ENCODE measurements around the gene C8B.

Gene C8B

DNA sequence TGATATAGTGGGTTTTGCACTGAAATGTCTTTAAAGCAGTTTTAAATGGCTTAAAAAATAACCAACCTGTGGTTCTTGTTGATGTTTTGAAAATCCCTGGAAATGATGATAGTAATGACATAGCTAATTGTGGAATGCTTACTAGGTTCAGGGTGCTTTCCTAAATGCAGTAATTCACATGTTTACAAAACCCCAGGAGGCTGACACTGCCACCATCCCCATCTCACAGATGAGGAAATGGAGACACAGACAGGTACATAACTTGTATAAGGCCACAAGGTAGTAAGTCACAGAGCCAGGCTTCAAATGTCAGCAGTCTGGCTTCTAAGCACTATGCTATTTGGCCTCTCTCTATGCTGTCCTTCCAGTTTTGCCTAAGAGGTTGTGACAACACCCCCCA, 40.6 kb downstream of the C8B start:
- H3K4me3 ChIP-seq (replicated peaks; ENCODE audit: insufficient read depth, low read length): no peak overlapping the region
- H3K27ac ChIP-seq (replicated peaks): no peak overlapping the region
- no peaks in the 10 kb centered on the region for H3K27me3 ChIP-seq (ENCODE audit: insufficient read depth, poor library complexity, severe bottlenecking)
- DNase-seq (ENCODE audit: low read depth in 1 of 2, low spot score in 1 of 2): no peak
- TF ChIP-seq, protein P1, sequence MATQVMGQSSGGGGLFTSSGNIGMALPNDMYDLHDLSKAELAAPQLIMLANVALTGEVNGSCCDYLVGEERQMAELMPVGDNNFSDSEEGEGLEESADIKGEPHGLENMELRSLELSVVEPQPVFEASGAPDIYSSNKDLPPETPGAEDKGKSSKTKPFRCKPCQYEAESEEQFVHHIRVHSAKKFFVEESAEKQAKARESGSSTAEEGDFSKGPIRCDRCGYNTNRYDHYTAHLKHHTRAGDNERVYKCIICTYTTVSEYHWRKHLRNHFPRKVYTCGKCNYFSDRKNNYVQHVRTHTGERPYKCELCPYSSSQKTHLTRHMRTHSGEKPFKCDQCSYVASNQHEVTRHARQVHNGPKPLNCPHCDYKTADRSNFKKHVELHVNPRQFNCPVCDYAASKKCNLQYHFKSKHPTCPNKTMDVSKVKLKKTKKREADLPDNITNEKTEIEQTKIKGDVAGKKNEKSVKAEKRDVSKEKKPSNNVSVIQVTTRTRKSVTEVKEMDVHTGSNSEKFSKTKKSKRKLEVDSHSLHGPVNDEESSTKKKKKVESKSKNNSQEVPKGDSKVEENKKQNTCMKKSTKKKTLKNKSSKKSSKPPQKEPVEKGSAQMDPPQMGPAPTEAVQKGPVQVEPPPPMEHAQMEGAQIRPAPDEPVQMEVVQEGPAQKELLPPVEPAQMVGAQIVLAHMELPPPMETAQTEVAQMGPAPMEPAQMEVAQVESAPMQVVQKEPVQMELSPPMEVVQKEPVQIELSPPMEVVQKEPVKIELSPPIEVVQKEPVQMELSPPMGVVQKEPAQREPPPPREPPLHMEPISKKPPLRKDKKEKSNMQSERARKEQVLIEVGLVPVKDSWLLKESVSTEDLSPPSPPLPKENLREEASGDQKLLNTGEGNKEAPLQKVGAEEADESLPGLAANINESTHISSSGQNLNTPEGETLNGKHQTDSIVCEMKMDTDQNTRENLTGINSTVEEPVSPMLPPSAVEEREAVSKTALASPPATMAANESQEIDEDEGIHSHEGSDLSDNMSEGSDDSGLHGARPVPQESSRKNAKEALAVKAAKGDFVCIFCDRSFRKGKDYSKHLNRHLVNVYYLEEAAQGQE (IDR thresholded peaks at IDR 0.05; ENCODE audit: insufficient replicate concordance, low read depth): no peak
- TF ChIP-seq SPI1 (IDR thresholded peaks at IDR 0.05; ENCODE audit: borderline replicate concordance, low read depth) (no peak), POLR2AphosphoS5 (IDR thresholded peaks at IDR 0.05; ENCODE audit: low read depth) (no peak), CTCF (IDR thresholded peaks at IDR 0.05; ENCODE audit: insufficient read depth, low read length) (no peak), GABPA (IDR thresholded peaks at IDR 0.05; ENCODE audit: low read depth) (no peak)

DNA sequence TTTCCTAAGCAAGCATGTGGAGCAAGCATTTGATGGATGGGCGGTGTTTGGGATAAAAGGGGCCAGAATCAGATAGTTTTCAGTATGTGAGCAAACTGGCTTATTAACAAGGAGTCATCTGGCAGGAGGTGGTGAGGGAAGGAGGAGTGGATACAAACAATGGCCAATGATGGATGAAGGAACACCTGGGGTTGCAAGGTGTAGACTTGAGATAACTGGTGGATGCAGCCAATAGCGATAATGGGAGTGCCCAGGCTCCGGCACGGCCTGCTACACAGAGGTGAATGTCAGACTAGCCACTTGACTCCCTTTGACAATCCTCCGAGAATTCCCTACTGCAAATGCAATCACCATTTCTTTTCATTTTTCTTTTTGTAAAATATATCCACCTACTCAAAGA, 41.7 kb downstream of the C8B start:
- DNase-seq (ENCODE audit: low read depth in 1 of 2, low spot score in 1 of 2): no peak
- no peaks in the 10 kb centered on the region for H3K27me3 ChIP-seq (ENCODE audit: insufficient read depth, poor library complexity, severe bottlenecking)
- TF ChIP-seq GABPA (IDR thresholded peaks at IDR 0.05; ENCODE audit: low read depth): no peak
- TF ChIP-seq POLR2AphosphoS5 (IDR thresholded peaks at IDR 0.05; ENCODE audit: low read depth): no peak
- no peak for TF ChIP-seq SPI1 (IDR thresholded peaks at IDR 0.05; ENCODE audit: borderline replicate concordance, low read depth)
- TF ChIP-seq, protein P1 (IDR thresholded peaks at IDR 0.05; ENCODE audit: insufficient replicate concordance, low read depth): no peak
- TF ChIP-seq CTCF (IDR thresholded peaks at IDR 0.05; ENCODE audit: insufficient read depth, low read length): no peak
- H3K27ac ChIP-seq (replicated peaks): no peak overlapping the region
- no peak overlapping the region for H3K4me3 ChIP-seq (replicated peaks; ENCODE audit: insufficient read depth, low read length)

DNA sequence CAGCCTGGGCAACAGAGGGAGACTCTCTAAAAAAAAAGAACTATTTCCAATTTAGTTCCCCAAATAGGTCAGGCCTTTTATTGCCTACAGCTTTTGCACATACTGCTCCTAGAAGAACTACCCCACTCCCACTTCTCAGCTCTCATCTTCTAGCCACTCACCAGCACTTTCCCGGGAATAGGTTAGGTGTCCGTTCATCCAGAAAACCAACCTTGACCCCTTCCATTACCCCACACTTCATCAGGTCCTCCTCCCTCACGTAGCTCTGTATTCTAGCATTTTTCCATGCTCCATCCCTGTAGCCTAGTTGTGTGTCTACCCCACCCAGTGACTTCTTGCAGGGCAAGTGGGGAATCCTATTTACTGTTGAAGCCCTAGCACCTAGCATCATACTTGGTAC, 42.6 kb downstream of the C8B start:
- no peak for DNase-seq (ENCODE audit: low read depth in 1 of 2, low spot score in 1 of 2)

More for the DNA sequence above, 42.6 kb downstream of the C8B start:
- no peak overlapping the region for H3K27ac ChIP-seq (replicated peaks)
- no peaks in the 10 kb centered on the region for H3K27me3 ChIP-seq (ENCODE audit: insufficient read depth, poor library complexity, severe bottlenecking)
- TF ChIP-seq SPI1 (IDR thresholded peaks at IDR 0.05; ENCODE audit: borderline replicate concordance, low read depth): no peak
- no peak for TF ChIP-seq CTCF (IDR thresholded peaks at IDR 0.05; ENCODE audit: insufficient read depth, low read length)
- no peak overlapping the region for H3K4me3 ChIP-seq (replicated peaks; ENCODE audit: insufficient read depth, low read length)
